ENCODE results near the gene CDKAL1.

Gene CDKAL1

DNA sequence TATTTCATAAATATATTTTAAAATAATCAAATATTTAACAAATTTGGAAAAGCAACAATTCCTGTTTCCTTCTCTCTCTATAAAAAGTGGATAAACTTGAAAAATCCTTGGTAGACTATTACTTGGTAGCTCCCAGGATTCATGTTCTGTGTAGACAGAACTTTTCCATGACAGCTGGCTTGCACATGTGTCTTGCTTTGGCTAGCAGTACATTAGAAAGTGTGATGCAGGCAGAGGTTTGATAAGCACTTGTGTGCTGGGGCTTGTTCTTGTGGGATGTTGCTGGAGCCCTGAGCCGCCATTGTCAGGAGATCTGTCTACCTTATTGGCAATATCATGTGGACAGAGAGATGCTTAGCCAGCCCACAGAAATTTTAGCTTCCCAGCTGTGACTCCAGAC is 327.2 kb downstream of the CDKAL1 start:
- ATAC-seq, result no peak
- no peak for TF ChIP-seq ZNF70 (CRISPR knock-in tag; IDR thresholded peaks at IDR 0.05)
- no peak for TF ChIP-seq ZFP3 (CRISPR knock-in tag; IDR thresholded peaks at IDR 0.05)
- no peak for TF ChIP-seq ESRRG (CRISPR knock-in tag; IDR thresholded peaks at IDR 0.05)
- no peak for TF ChIP-seq ZFP30 (CRISPR knock-in tag; IDR thresholded peaks at IDR 0.05)
- TF ChIP-seq BACH2 (CRISPR knock-in tag; IDR thresholded peaks at IDR 0.05; ENCODE audit: borderline replicate concordance), result no peak
- TF ChIP-seq, protein P1, sequence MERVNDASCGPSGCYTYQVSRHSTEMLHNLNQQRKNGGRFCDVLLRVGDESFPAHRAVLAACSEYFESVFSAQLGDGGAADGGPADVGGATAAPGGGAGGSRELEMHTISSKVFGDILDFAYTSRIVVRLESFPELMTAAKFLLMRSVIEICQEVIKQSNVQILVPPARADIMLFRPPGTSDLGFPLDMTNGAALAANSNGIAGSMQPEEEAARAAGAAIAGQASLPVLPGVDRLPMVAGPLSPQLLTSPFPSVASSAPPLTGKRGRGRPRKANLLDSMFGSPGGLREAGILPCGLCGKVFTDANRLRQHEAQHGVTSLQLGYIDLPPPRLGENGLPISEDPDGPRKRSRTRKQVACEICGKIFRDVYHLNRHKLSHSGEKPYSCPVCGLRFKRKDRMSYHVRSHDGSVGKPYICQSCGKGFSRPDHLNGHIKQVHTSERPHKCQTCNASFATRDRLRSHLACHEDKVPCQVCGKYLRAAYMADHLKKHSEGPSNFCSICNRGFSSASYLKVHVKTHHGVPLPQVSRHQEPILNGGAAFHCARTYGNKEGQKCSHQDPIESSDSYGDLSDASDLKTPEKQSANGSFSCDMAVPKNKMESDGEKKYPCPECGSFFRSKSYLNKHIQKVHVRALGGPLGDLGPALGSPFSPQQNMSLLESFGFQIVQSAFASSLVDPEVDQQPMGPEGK (CRISPR knock-in tag; IDR thresholded peaks at IDR 0.05; ENCODE audit: borderline replicate concordance), result no peak
- no peak for TF ChIP-seq ISL1 (CRISPR knock-in tag; IDR thresholded peaks at IDR 0.05)
- no peak for TF ChIP-seq TCF4 (CRISPR knock-in tag; IDR thresholded peaks at IDR 0.05; ENCODE audit: borderline replicate concordance)
- no peak for TF ChIP-seq GLIS3 (CRISPR knock-in tag; IDR thresholded peaks at IDR 0.05)
- no peak for TF ChIP-seq RARB (CRISPR knock-in tag; IDR thresholded peaks at IDR 0.05)
- TF ChIP-seq SNAI2 (CRISPR knock-in tag; IDR thresholded peaks at IDR 0.05), result no peak
- TF ChIP-seq ZNF8 (CRISPR knock-in tag; IDR thresholded peaks at IDR 0.05), result no peak

DNA sequence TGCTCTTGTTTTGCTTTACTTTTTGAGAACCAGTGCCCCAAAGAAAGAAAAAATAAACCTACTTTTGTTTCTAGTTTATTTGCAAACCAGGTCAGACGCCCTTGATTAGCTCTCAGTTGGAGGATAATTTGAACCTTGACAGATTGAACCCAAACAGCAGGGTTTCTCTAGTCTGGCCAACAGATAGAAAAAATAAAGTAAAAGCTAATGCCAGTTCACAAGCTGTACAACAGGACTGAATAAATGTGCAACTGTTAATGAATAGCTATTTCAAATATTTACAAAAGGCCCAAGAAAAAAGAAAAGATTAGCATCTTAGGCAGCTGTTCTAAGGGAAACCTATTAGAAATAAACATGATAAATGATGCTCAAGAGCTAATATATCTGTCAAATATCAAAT is 331.8 kb downstream of the CDKAL1 start:
- TF ChIP-seq TCF4 (CRISPR knock-in tag; IDR thresholded peaks at IDR 0.05; ENCODE audit: borderline replicate concordance) (no peak), ZFP30 (CRISPR knock-in tag; IDR thresholded peaks at IDR 0.05) (no peak), ZNF8 (CRISPR knock-in tag; IDR thresholded peaks at IDR 0.05) (no peak), ISL1 (CRISPR knock-in tag; IDR thresholded peaks at IDR 0.05) (no peak)
- TF ChIP-seq, protein P1 (CRISPR knock-in tag; IDR thresholded peaks at IDR 0.05; ENCODE audit: borderline replicate concordance), result no peak
- ATAC-seq, result no peak

- no peak for ATAC-seq
- no peak for TF ChIP-seq ZNF70 (CRISPR knock-in tag; IDR thresholded peaks at IDR 0.05)
- TF ChIP-seq, protein P2, sequence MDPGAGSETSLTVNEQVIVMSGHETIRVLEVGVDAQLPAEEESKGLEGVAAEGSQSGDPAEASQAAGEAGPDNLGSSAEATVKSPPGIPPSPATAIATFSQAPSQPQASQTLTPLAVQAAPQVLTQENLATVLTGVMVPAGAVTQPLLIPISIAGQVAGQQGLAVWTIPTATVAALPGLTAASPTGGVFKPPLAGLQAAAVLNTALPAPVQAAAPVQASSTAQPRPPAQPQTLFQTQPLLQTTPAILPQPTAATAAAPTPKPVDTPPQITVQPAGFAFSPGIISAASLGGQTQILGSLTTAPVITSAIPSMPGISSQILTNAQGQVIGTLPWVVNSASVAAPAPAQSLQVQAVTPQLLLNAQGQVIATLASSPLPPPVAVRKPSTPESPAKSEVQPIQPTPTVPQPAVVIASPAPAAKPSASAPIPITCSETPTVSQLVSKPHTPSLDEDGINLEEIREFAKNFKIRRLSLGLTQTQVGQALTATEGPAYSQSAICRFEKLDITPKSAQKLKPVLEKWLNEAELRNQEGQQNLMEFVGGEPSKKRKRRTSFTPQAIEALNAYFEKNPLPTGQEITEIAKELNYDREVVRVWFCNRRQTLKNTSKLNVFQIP (CRISPR knock-in tag; IDR thresholded peaks at IDR 0.05; ENCODE audit: borderline replicate concordance, low read depth), result no peak
- TF ChIP-seq, protein P3, sequence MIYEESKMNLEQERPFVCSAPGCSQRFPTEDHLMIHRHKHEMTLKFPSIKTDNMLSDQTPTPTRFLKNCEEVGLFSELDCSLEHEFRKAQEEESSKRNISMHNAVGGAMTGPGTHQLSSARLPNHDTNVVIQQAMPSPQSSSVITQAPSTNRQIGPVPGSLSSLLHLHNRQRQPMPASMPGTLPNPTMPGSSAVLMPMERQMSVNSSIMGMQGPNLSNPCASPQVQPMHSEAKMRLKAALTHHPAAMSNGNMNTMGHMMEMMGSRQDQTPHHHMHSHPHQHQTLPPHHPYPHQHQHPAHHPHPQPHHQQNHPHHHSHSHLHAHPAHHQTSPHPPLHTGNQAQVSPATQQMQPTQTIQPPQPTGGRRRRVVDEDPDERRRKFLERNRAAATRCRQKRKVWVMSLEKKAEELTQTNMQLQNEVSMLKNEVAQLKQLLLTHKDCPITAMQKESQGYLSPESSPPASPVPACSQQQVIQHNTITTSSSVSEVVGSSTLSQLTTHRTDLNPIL (CRISPR knock-in tag; IDR thresholded peaks at IDR 0.05; ENCODE audit: low read depth), result no peak
Observed at GRCh38 chr6:20866935-20867703, 332.9 kb downstream of the CDKAL1 start.

DNA sequence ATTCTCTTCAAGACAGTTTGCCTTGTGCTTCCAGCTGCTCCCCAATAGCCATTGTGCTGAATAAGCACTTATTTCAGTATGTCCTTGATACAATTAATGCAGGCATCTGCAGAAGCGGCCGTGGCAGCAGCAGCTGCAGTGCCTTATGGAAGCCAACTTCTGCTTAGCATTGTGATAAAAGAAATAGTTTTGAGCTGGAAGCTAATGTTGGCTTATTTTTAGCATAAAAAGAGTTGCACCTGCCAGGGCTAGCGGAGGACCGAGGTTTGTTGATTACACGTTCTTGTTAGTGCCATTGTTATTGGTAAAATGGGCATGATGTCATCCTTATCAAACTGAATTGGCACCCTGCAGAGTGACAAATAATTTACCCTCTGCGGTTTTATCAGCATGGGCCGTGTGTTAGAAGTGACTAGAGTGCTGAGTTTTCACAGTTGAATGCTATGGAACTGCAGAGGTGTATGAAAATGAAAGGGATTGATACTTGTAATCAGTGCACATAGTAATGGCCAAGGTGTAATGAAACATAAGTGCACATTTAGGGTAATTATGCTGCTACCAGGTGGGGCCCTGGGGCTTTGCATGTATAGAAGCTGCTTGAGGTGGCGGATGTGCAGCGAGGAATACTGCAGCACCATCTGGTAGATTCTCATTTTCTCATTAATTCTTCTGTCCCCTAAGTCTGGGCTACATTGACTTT is 334.3 kb downstream of the CDKAL1 start:
- ATAC-seq, result no peak
- TF ChIP-seq ARNTL (CRISPR knock-in tag; IDR thresholded peaks at IDR 0.05; ENCODE audit: borderline replicate concordance, low read depth), result no peak
- TF ChIP-seq GLIS3 (CRISPR knock-in tag; IDR thresholded peaks at IDR 0.05), result no peak
- TF ChIP-seq SNAI2 (CRISPR knock-in tag; IDR thresholded peaks at IDR 0.05), result no peak
- TF ChIP-seq TOX (CRISPR knock-in tag; IDR thresholded peaks at IDR 0.05; ENCODE audit: borderline replicate concordance), result no peak
- no peak for TF ChIP-seq TCF4 (CRISPR knock-in tag; IDR thresholded peaks at IDR 0.05; ENCODE audit: borderline replicate concordance)
- TF ChIP-seq CSDC2 (CRISPR knock-in tag; IDR thresholded peaks at IDR 0.05), result no peak
- no peak for TF ChIP-seq ZNF8 (CRISPR knock-in tag; IDR thresholded peaks at IDR 0.05)
- TF ChIP-seq ISL1 (CRISPR knock-in tag; IDR thresholded peaks at IDR 0.05), result no peak
- TF ChIP-seq ESRRG (CRISPR knock-in tag; IDR thresholded peaks at IDR 0.05), result no peak
- TF ChIP-seq, protein P1 (CRISPR knock-in tag; IDR thresholded peaks at IDR 0.05; ENCODE audit: borderline replicate concordance), result no peak
- no peak for TF ChIP-seq OSR1 (CRISPR knock-in tag; IDR thresholded peaks at IDR 0.05)

All from SK-N-SH treated with all-trans-retinoic acid at 6 μM for 48 hours (cell line).